ENCODE data around the gene SNAI3.

Gene SNAI3

DNA sequence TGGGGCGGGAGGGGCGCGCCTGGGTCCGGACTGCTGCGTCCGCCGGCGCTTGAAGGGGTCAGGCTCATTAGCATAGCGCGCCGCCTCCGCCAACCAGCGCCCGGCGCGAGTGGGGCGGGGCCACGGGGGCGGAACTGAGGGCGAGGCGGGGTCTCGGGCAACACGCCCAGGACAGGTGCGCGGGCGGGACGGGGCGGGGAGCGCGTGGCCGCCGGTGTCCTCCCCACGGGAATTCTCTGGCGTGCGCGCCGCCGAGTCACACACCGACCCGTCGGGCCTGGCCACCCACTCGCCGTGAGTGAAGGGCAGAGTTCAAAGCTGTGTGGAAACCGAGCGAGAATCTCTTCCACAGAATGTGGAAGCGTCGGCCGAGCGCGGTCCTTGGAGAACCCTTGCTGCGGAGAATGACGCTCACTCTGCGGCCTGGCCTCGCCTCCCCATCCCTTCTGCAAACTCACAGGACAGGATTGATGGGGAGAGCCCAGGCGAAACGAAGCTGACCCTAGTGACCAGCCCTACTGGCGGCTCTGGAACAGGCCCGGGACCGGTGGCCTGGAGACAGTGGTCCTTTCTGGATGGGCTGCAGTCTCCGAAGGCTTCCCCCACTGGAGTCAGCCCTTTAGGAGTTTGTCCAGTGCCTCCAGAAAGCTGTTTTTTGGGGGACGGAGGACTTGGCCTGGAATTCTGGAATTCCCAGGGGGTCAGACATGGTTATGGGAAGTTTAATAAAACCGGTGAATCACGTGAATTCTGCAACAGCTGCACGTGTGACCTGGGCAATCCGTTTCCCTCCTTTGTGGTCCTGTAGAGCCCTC is at the start of gene SNAI3:
SNAI3 (minus strand) TSS at position 69 of the 815 bp plus-strand sequence. CDS start 101 bp downstream, outside the sequence.
- peak; percentile 69 for DNase-seq (ENCODE audit: low read depth)

DNA sequence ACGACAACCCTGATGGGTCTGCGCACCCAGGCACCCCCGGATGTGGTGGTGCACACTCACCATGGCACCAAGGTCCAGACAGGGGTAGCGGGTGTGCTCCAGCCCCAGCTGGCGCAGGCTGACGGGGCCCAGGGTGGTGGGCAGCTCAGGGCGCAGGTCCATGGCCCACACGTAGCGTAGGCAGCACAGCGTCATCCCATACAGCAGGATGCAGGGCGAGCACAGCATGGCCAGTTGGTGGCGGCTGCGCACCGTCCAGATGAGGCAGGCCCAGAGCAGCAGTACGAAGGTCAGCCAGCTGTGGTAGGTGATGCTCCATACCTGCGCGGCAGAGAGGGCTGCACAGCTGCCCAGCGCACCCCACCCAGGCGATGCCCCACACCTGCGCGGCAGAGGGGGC is 49.8 kb upstream of the SNAI3 start:
- DNase-seq (ENCODE audit: low read depth), result no peak

- DNase-seq (ENCODE audit: low read depth), result no peak
Observed at GRCh38 chr16:88735616-88736015, 49.3 kb upstream of the SNAI3 start.

DNA sequence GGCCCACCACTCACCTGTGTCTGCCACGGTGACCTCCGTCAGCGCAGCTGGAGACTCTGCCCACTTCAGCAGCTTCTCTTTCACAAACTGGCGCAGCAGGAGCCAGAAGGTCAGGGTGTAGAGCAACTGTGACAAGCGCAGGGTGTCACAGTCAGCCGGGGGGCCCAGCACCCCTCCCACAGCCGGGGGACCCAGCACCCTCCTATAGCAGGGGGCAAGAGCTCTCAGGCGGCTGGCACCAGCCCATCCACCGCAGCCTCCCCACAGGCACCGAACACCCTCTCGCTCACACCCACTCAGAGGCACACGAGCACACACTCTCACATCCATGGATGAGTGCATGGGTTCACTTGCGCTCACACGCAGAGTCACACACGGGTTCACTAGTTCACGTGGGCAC is 48.8 kb upstream of the SNAI3 start:
- no peak for DNase-seq (ENCODE audit: low read depth)

DNA sequence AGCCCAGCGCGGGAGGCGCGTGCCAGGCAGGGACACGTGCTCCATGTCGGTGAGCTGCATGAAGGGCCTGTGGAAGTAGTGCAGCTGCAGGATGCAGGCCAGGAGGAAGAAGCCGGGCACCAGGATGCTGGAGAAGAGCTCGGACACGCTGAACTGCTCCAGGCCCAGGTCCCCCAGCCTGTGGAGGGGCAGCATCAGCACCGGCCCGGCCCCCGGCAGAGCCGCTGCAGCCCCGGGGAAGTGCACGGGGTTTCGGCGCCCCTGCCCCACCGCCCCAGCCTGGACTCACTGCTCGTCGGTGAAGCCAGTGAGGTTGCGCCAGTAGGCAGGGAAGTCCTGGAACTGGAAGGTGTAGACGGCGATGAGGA is 48.0 kb upstream of the SNAI3 start:
- DNase-seq (ENCODE audit: low read depth), result no peak

- no peak for DNase-seq (ENCODE audit: low read depth)
Observed at GRCh38 chr16:88733630-88734360, 47.5 kb upstream of the SNAI3 start.

- no peak for DNase-seq (ENCODE audit: low read depth)
Observed at GRCh38 chr16:88732961-88733294, 46.6 kb upstream of the SNAI3 start.

DNA sequence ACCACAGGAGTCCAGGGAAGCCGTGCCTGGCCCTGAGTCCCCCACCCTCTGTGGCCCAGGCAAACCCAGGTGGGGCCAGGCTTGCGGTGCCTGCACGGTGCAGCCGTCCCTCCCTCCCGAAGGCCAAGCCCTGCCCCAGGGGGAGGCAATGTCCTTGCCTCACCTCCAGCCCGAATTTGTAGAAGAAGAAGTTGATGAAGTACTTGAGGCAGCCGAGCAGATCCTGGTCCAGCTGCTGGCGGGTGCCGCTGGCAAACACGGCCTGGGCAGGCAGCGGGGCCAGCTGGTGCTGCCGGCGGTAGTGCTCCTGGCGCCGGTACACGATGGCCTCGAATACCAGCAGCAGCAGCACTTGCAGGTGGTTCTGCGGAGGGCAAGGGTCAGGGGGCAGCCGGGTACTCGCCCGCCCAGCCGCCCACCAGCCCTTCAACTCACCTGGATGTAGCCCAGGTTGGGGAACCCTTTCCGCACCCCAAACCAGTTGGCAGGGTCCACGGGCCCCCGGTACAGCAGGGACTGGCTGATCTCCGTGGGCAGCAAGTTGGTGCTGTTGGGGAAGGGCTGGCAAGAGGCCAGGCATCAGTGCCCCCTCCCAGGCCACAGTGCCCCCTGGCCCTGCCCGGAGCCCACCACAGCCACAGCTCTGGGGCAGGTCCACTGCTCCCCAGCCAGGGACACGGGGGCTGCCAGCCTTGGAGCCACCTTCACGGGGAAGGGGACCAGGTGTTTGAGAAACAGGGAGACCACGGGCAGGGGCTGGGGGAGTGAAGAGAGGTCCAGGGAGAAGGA is 46.1 kb upstream of the SNAI3 start:
- DNase-seq (ENCODE audit: low read depth), result no peak

DNA sequence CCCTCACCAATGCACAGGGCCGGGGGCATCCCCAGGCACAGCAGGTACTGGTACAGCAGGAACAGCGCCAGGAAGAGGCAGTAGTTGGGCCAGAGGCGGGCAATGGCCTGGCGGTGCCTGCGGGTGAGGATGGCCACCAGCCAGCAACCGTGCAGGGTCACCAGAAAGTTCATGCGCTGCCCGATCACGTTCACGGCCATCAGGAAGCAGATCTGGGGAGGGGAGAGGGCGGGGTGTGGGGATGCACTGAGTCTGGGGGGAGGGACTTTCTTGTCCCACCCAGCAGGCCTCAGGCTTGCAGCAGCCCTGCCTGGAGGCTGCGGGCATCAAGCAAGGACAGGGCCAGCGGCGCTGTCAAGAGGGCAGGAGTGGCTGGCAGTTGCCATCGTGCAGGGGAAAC is 45.4 kb upstream of the SNAI3 start:
- no peak for DNase-seq (ENCODE audit: low read depth)

DNA sequence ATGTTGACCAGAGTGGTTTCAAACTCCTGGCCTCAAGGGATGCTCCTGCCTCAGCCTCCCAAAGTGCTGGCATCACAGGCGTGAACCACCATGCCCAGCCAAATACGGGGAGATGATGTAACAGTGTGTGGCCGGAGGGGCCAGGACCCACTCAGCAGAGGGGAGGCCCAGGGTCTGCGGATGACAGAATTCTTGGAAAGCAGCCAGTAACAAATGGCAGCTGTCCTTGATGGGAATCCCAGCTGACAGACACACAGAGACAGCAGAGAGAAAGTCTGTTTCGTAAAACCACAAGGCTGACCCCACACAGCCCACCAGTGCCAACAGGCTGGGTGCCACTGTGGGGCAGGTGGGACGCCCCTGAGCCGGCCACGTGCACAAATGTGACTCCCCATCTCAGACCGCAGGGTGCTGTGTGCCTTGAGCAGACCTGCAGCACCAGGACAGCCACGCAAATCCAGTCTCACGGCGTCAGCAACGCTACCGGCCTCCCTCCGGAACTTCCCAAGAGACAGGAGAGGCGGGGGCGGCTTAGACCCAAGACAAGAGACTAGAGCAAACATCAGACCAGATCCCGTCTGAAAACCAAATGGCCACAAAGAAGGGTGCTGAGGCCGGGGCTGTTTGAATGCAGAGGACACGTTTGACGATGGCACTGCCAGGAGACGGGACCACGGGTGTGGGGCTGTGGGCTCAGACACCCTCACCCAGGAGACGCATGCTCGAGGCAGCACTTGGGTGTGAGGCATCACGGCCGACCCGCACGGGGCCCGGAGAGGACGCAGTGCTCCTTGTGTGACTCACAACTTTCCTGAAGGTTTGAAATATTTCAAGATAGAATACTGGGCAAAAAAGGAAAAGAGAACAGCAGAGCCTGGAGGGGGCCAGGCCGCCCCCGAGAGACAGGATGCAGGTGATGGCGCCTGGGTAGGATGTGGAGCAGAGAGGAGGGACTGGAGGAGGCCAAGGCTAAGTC is 44.6 kb upstream of the SNAI3 start:
- no peak for DNase-seq (ENCODE audit: low read depth)

DNA sequence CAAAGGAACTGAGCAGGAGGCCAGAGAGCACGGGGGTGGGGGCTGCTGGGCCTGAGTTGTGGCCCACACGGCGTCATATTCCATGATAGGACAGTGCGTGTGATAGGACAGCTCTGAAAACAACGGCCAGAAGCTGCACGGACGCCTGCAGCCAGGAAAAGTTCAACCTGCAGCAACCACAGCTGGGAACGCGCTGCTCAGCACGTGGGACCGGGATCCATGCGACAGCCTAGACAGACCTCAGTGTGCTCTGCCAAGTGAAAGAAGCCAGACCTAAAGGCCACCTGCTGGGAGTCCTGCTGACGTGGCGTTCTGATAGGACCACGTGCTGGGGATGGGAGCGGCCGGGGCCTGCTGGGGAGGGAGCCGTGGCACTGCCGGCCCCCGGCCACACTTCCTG is 41.6 kb upstream of the SNAI3 start:
- DNase-seq (ENCODE audit: low read depth), result no peak

DNA sequence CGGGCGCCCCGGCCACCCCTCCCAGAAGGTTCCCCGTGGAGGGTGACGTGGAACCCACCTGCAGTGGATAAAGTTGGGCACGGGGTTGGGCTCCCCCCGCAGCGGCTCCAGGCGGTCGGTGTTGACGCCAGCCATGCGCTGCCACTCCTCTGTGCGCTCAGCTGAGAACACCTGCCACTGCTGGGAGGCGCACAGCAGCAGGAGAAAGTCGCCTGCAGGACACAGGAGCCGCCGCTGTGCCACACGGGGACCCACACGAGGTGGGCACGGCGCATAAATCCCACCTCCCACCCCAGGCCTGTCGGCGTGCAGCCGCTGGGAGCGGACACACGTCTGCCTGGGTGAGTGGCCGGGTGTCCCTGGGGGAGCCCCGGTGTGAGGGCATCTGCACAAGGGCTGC is 40.7 kb upstream of the SNAI3 start:
- DNase-seq (ENCODE audit: low read depth), result no peak

DNA sequence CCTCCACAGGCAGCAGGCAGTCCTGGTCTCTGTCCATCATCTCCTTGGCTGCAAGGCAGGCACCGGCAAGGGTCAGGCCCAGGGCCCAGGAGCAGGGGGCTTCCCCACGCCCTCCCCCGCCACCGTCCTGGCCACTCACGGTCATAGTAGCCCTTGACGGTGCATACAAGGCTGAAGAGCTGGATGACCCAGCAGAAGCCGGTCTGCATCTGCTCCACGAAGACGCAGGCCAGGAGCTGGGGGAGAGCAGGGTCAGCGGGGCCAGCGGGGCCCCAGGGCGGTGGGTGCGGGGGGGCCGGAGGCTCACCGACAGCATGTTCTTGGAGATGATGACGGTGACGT is 40.1 kb upstream of the SNAI3 start:
- DNase-seq (ENCODE audit: low read depth), result no peak

DNA sequence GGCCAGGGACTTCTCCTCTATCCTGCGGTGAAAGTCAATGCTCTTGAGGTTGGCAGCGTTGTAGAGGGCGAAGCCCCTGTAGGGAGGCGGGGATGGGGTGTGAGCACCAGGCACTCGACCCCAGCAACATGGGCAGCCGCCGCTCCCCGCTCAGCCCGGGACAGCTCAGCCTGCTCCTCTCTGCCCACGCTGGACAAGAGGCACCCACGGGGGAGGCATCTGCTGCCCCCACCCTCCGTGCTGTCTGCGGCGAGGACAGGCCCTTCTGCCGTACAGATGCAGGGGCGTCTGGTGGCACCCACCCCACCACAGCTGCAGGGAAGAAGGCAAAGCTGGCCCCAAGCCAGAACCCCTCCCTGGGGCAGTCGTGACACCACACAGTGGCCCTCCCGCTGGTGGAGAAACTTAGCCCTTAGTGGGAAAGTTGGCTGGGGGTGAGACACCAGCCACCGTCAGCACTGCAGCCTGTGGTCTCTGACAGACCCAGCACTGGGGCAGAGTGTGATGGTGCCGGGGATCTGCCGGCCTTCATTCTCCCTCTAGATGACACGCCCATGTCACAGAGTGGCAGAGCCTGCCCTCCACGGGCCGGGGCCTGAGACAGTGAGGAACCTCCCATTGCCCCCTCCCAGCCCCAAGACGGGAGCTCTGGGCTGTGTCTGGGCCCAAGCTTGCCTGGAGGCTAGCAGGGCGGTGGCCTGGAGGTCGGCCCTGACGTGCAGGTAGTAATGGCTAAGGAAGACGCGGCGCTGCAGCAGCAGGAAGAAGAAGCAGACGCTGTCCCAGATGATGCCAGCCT is 39.5 kb upstream of the SNAI3 start:
- no peak for DNase-seq (ENCODE audit: low read depth)

- no peak for DNase-seq (ENCODE audit: low read depth)
Observed at GRCh38 chr16:88724855-88725555, 38.7 kb upstream of the SNAI3 start.

- no peak for DNase-seq (ENCODE audit: low read depth)
Observed at GRCh38 chr16:88723911-88724310, 37.6 kb upstream of the SNAI3 start.

DNA sequence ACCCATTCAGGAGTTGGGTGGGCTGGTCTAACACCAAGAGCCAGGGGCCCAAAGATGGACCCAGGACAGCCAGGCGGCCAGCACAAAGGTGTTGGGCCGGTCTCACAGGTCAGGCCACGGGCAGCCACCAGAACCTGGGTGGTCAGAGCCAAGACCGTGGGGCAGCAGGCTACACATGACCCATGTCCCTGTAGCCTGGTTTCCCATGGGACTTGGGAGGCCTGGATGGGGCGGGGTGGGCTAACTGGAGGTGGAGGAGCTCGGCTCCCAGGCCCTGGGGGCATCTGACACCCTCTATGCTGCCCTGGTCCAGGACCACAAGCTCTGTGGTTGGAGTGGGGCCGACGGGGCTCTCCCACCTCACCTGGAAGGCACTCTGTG is 37.2 kb upstream of the SNAI3 start:
- no peak for DNase-seq (ENCODE audit: low read depth)

DNA sequence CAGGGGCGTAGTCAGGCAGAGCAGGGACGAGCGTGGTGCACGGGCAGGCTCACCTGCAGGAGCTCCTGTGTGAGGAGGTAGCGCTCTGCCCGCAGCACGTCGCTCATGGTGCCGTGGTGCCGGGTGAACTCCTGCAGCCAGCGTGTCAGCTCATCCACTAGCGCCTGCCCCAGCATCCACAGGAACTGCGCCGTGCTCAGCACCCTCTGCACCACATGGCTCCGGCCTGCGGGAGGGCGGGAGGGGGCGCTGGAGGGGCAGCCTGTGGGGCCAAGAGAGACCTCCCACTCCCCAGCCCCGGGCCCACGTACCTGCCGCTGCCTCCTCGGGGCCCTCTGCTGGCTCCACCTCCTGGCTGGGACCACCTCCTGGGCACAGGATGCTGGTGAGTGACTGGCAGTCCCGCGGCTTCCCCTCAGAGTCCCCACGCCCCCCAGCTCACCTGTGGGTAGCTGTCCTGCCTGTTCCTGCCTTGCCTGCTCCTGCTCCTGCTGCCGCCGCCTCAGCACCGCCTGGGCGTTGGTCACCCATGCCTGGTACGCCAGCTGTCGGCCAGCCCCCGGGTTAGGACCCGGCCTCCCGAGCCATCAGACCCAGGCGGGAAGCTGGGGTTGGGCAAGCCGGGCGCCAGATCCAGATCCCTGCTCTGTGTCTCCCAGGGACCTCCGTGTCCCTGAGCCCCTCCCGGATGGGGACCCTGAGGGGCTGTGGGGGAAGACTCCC is 36.6 kb upstream of the SNAI3 start:
- no peak for DNase-seq (ENCODE audit: low read depth)

DNA sequence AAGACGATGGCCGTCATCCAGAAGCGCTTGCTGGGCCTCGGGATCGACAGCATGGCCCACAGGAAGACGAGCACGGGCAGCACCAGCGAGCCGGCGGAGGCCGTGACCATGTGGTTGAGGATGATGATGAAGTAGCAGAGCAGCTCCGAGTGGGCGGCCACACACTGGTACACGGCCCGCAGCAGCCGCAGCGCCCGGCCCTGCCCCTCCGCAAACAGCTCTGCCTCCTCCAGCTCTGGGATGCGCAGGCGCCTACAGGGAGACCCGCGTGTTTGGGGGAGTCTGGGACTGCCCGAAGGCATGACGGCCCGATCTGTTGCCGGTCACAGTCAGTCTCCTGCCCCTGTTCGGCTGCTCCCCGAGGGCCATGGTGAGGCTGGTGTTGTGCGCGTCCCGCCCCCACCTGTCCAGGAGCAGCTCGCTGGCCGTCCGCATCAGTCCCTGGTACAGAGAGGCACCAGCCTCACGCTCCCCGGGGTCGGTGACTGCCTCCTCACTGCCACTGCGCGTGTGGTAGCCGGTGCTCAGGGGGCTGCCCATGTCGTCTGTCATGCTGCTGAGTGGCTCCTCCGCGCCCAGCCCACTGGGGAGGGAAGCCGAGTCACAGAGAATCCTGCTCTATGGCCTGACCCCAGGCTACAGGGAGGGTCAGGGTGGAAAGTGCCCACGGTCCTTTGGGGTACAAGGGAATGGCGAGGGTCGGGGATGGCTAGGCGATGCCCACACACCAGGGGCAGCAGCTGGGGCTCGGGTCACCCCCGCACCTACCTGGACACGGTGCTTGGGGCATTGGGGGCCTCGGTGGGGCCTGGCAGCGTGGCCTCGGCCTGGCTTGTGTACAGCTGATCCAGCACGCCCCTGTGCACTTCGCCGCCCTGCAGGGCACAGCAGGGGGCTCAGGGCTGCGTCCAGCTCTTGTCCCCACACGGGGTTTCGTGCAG is 35.8 kb upstream of the SNAI3 start:
- no peak for DNase-seq (ENCODE audit: low read depth)
